BLaER1 treated with 17β-estradiol and CSF1 and Interleukin-3, amounts not matched to agents 10 nM and 100 nM (cell line): ENCODE data around the gene ISOC2.

ENCODE experiments used
- H3K27ac ChIP-seq, 11 experiments: shearing (Covaris generic); formaldehyde crosslinking; 2 replicates each; pipeline ENCODE4 v1.8.1; 2022
- H3K27me3 ChIP-seq, 11 experiments: shearing (Covaris generic); formaldehyde crosslinking; 2 replicates each; pipeline ENCODE4 v1.8.1; 2022
- H3K36me3 ChIP-seq, 11 experiments: shearing (Covaris generic); formaldehyde crosslinking; 2 replicates each; pipeline ENCODE4 v1.8.1; 2022
- H3K4me1 ChIP-seq, 10 experiments: shearing (Covaris generic); formaldehyde crosslinking; 2 replicates each; pipeline ENCODE4 v1.8.1; 2022
- H3K4me2 ChIP-seq, 11 experiments: shearing (Covaris generic); formaldehyde crosslinking; 2 replicates each; pipeline ENCODE4 v1.8.1; 2022
- H3K4me3 ChIP-seq, 10 experiments: shearing (Covaris generic); formaldehyde crosslinking; 2 replicates each; pipeline ENCODE4 v1.8.1; 2022
- H3K9ac ChIP-seq, 11 experiments: shearing (Covaris generic); formaldehyde crosslinking; 2 replicates each; pipeline ENCODE4 v1.8.1; 2022
- H3K9me3 ChIP-seq, 11 experiments: shearing (Covaris generic); formaldehyde crosslinking; replicated peaks in 1 of 11; 2 replicates each; pipeline ENCODE4 v1.8.1; 2022
- H4K20me1 ChIP-seq, 11 experiments: shearing (Covaris generic); formaldehyde crosslinking; 2 replicates each; pipeline ENCODE4 v1.8.1; 2022
- Cebpa-rat ChIP-seq, 11 experiments: shearing (Covaris generic); IDR thresholded peaks; 2 replicates each; pipeline ENCODE4 v1.8.1; 2022

The ISOC2 gene

GRCh38 chr19:55459950-55460657 lies 1.3 kb downstream of the ISOC2 start:
- Histone ChIP-seq H3K27me3 (no peaks in the 10 kb centered on the region), H3K36me3 (peaks cover 0 to 22% (median 14%) of the 10 kb centered on the region in 11 experiments; a peak in 16 of 22 replicates), H4K20me1 (peaks cover 3 to 59% (median 56%) of the 10 kb centered on the region in 11 experiments; a peak in 20 of 22 replicates), H3K4me1 (peaks cover 27 to 58% (median 45%) of the 10 kb centered on the region in 10 experiments), H3K4me3 (peak overlapping the region in 9 of 10 experiments; percentile 75 to 92 (median 86); a peak in 16 of 20 replicates), H3K4me2 (peak overlapping the region; percentile 84 to 99 (median 90)), H3K9me3 (no peaks in the 10 kb centered on the region), H3K27ac (peak overlapping the region in 2 of 11 experiments; percentile 14 to 97; a peak in 1 of 22 replicates), H3K9ac (peak overlapping the region; percentile 10 to 98 (median 96); a peak in 19 of 22 replicates)
- 0 out of 22 replicates have a peak, but pooled peaks of 1 of the 11 experiments have one; percentile 12 for TF ChIP-seq Cebpa-rat (IDR thresholded peaks at IDR 0.05)

- TF ChIP-seq Cebpa-rat (IDR thresholded peaks at IDR 0.05), result no peak
- peak overlapping the region in 10 of 11 experiments; percentile 6 to 96 (median 40); a peak in 16 of 22 replicates for H3K9ac ChIP-seq
- peaks cover 3 to 65% (median 60%) of the 10 kb centered on the region in 11 experiments; a peak in 20 of 22 replicates for H4K20me1 ChIP-seq
- H3K4me2 ChIP-seq, result peak overlapping the region; percentile 84 to 99 (median 90)
- no peaks in the 10 kb centered on the region for H3K9me3 ChIP-seq
- peaks cover 0 to 26% (median 16%) of the 10 kb centered on the region in 11 experiments; a peak in 18 of 22 replicates for H3K36me3 ChIP-seq
- H3K27me3 ChIP-seq, result no peaks in the 10 kb centered on the region
- H3K4me3 ChIP-seq, result 0 out of 20 replicates have a peak overlapping the region, but pooled peaks of 2 of the 10 experiments have one; percentile 91 to 92
- peak overlapping the region in 1 of 11 experiments; percentile 14; a peak in 1 of 22 replicates for H3K27ac ChIP-seq
- peaks cover 27 to 58% (median 45%) of the 10 kb centered on the region in 10 experiments for H3K4me1 ChIP-seq
These were observed 1.9 kb downstream of the ISOC2 start for GRCh38 chr19:55459551-55459949.

GRCh38 chr19:55457683-55458457 lies 3.6 kb downstream of the ISOC2 start:
- no peak overlapping the region for H3K27ac ChIP-seq
- TF ChIP-seq Cebpa-rat (IDR thresholded peaks at IDR 0.05), result no peak
- H3K4me1 ChIP-seq, result peaks cover 27 to 48% (median 38%) of the 10 kb centered on the region in 10 experiments
- H3K4me2 ChIP-seq, result peak overlapping the region in 3 of 11 experiments; percentile 1 to 11 (median 10); a peak in 3 of 22 replicates
- no peak overlapping the region for H3K4me3 ChIP-seq
- peaks cover 13 to 81% (median 76%) of the 10 kb centered on the region in 11 experiments; a peak in 21 of 22 replicates for H4K20me1 ChIP-seq
- H3K9ac ChIP-seq, result peak overlapping the region in 1 of 11 experiments; percentile 3; a peak in 1 of 22 replicates
- H3K36me3 ChIP-seq, result peaks cover 10 to 37% (median 24%) of the 10 kb centered on the region in 11 experiments; a peak in 19 of 22 replicates
- H3K27me3 ChIP-seq, result peaks cover 4 to 16% (median 11%) of the 10 kb centered on the region in 11 experiments
- H3K9me3 ChIP-seq, result peaks cover 0 to 6% (median 0%) of the 10 kb centered on the region in 11 experiments; a peak in 6 of 22 replicates

GRCh38 chr19:55456347-55456746 lies 5.1 kb downstream of the ISOC2 start:
- peaks cover 13 to 94% (median 84%) of the 10 kb centered on the region in 11 experiments; a peak in 21 of 22 replicates for H4K20me1 ChIP-seq
- H3K27me3 ChIP-seq, result peaks cover 20 to 31% (median 26%) of the 10 kb centered on the region in 11 experiments
- H3K4me1 ChIP-seq, result peaks cover 32 to 53% (median 41%) of the 10 kb centered on the region in 10 experiments
- peaks cover 0 to 9% (median 0%) of the 10 kb centered on the region in 11 experiments; a peak in 6 of 22 replicates for H3K9me3 ChIP-seq
- TF ChIP-seq Cebpa-rat (IDR thresholded peaks at IDR 0.05), result no peak
- H3K9ac ChIP-seq, result no peak overlapping the region; a peak in 1 of 22 replicates
- H3K4me3 ChIP-seq, result no peak overlapping the region
- no peak overlapping the region for H3K4me2 ChIP-seq
- no peak overlapping the region for H3K27ac ChIP-seq
- H3K36me3 ChIP-seq, result peaks cover 10 to 37% (median 24%) of the 10 kb centered on the region in 11 experiments; a peak in 19 of 22 replicates

- Histone ChIP-seq H3K9me3 (peaks cover 0 to 9% (median 0%) of the 10 kb centered on the region in 11 experiments; a peak in 6 of 22 replicates), H3K4me1 (peaks cover 27 to 48% (median 35%) of the 10 kb centered on the region in 10 experiments), H3K4me3 (no peak overlapping the region), H3K27me3 (peaks cover 25 to 38% (median 32%) of the 10 kb centered on the region in 11 experiments), H3K4me2 (no peak overlapping the region), H3K36me3 (peaks cover 10 to 37% (median 24%) of the 10 kb centered on the region in 11 experiments; a peak in 19 of 22 replicates), H3K9ac (no peak overlapping the region), H4K20me1 (peaks cover 13 to 91% (median 82%) of the 10 kb centered on the region in 11 experiments; a peak in 21 of 22 replicates), H3K27ac (no peak overlapping the region)
- TF ChIP-seq Cebpa-rat (IDR thresholded peaks at IDR 0.05), result no peak
These were observed 5.7 kb downstream of the ISOC2 start for GRCh38 chr19:55455576-55456235.

GRCh38 chr19:55454787-55455243 lies 6.6 kb downstream of the ISOC2 start:
- Histone ChIP-seq H3K36me3 (peaks cover 10 to 37% (median 24%) of the 10 kb centered on the region in 11 experiments; a peak in 19 of 22 replicates), H3K4me3 (no peak overlapping the region), H3K4me1 (peaks cover 18 to 39% (median 26%) of the 10 kb centered on the region in 10 experiments), H3K27ac (no peak overlapping the region), H3K9ac (no peak overlapping the region), H3K27me3 (peaks cover 33 to 46% (median 41%) of the 10 kb centered on the region in 11 experiments), H3K9me3 (peaks cover 0 to 9% (median 0%) of the 10 kb centered on the region in 11 experiments; a peak in 6 of 22 replicates), H4K20me1 (peaks cover 8 to 85% (median 74%) of the 10 kb centered on the region in 11 experiments; a peak in 21 of 22 replicates), H3K4me2 (no peak overlapping the region)
- TF ChIP-seq Cebpa-rat (IDR thresholded peaks at IDR 0.05), result no peak

GRCh38 chr19:55453511-55454260 lies 7.8 kb downstream of the ISOC2 start:
- peaks cover 41 to 58% (median 52%) of the 10 kb centered on the region in 11 experiments for H3K27me3 ChIP-seq
- H3K4me2 ChIP-seq, result peak overlapping the region in 1 of 11 experiments; percentile 95; a peak in 1 of 22 replicates
- peaks cover 13 to 28% (median 16%) of the 10 kb centered on the region in 10 experiments; a peak in 19 of 20 replicates for H3K4me1 ChIP-seq
- H3K36me3 ChIP-seq, result peaks cover 10 to 37% (median 24%) of the 10 kb centered on the region in 11 experiments; a peak in 19 of 22 replicates
- peaks cover 0 to 74% (median 63%) of the 10 kb centered on the region in 11 experiments; a peak in 21 of 22 replicates for H4K20me1 ChIP-seq
- no peak overlapping the region for H3K4me3 ChIP-seq
- TF ChIP-seq Cebpa-rat (IDR thresholded peaks at IDR 0.05), result no peak
- H3K9me3 ChIP-seq, result peaks cover 0 to 9% (median 0%) of the 10 kb centered on the region in 11 experiments; a peak in 6 of 22 replicates
- H3K9ac ChIP-seq, result no peak overlapping the region
- H3K27ac ChIP-seq, result no peak overlapping the region
